ENCODE measurements around the gene C1QL3. TPM values are rescaled to one million over a fixed set of nuclear protein-coding genes. Genes with fewer than 3 reads are reported as not detected.
A peak's percentile ranks its signal among the peaks of the same experiment; 100 is the strongest.

The C1QL3 gene
- total RNA-seq, 1 donor from 2014 or later, result not detected

DNA sequence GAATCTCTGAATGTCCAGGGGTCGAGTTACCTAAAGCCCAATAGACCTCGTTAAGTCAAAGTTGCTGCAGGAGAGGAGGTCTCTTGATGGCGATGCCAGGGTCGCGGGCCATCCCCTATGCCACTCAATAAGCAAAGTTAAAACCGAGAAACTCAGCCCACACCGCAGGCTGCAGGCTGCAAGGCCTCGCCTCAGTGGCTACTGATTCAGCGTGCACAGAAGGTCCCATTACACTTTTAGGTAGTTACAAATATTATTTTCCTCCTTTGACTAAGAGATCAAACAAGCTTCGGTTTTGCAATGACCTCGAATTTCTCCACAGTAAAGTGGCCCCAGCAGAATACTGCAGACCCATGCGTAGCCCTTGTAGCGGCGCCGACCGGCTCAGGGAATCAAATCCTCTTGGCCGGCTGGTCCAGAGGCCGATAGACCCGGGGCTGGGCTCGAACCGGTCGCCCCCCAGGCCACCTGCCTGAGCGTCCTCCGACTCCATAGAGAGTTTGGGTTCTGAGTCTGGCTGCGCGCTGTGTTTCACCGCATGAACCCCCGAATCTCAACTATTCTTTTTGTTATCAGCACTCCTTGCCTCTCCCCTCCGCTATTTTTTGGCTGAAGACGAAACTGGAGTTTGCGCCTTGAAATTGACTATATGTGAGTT lies 2.3 kb downstream of the C1QL3 start:
- Mint-ChIP-seq H3K27ac (ENCODE audit: unreplicated experiment) (no peak overlapping the region), H3K9me3 (no peaks in the 10 kb centered on the region), H3K4me3 (peak overlapping the region; percentile 83), H3K27me3 (ENCODE audit: low read depth) (peaks cover 88% of the 10 kb centered on the region), H3K36me3 (ENCODE audit: low read depth) (no peaks in the 10 kb centered on the region), H3K4me1 (peaks cover 24% of the 10 kb centered on the region)
- TF ChIP-seq, protein P1, sequence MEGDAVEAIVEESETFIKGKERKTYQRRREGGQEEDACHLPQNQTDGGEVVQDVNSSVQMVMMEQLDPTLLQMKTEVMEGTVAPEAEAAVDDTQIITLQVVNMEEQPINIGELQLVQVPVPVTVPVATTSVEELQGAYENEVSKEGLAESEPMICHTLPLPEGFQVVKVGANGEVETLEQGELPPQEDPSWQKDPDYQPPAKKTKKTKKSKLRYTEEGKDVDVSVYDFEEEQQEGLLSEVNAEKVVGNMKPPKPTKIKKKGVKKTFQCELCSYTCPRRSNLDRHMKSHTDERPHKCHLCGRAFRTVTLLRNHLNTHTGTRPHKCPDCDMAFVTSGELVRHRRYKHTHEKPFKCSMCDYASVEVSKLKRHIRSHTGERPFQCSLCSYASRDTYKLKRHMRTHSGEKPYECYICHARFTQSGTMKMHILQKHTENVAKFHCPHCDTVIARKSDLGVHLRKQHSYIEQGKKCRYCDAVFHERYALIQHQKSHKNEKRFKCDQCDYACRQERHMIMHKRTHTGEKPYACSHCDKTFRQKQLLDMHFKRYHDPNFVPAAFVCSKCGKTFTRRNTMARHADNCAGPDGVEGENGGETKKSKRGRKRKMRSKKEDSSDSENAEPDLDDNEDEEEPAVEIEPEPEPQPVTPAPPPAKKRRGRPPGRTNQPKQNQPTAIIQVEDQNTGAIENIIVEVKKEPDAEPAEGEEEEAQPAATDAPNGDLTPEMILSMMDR (conservative IDR thresholded peaks at IDR 0.05), result no peak
- no peak for DNase-seq (ENCODE audit: low read depth, low spot score)

DNA sequence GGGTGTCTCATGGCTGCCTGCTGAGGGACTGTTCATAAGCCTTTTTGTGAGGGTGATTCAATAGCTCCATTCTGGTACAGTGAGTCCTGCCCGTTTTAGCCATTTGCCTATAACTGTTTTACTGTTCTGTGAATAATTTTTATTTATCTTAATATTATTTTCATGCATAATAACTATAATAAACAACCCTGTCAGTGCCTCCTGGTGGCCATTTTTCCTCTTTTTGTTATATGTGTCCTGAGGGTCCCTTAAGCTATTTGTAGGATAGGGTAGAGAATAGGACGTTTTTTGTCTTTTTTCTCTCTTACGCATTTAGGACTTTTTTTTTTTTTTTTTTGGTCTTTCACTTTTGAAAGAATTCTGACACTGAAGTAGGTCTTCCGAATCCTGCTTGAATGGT lies 2.9 kb downstream of the C1QL3 start:
- Mint-ChIP-seq H3K4me3 (peak overlapping the region; percentile 83), H3K9me3 (no peaks in the 10 kb centered on the region), H3K36me3 (ENCODE audit: low read depth) (no peaks in the 10 kb centered on the region), H3K4me1 (peaks cover 24% of the 10 kb centered on the region), H3K27me3 (ENCODE audit: low read depth) (peaks cover 84% of the 10 kb centered on the region), H3K27ac (ENCODE audit: unreplicated experiment) (no peak overlapping the region)
- TF ChIP-seq, protein P1 (conservative IDR thresholded peaks at IDR 0.05), result peak; percentile 56
- DNase-seq (ENCODE audit: low read depth, low spot score), result no peak

DNA sequence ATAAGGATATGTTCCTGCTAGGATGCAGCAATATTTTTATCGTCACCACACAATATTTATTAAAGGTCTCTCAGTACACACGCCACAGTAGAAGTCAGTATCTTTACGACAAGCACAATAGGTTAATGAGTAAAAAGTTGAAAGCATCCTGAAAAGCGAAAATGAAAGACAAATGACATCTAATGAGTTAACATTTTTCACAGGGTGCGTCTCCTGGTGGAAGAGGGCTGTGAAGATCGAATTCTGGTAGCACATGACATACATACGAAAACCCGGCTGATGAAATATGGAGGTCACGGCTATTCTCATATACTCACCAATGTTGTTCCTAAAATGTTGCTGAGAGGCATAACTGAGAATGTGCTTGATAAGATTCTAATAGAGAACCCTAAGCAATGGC lies 10.8 kb downstream of the C1QL3 start:
- TF ChIP-seq, protein P1 (conservative IDR thresholded peaks at IDR 0.05), result no peak
- peaks cover 5% of the 10 kb centered on the region for H3K4me1 Mint-ChIP-seq
- no peaks in the 10 kb centered on the region for H3K36me3 Mint-ChIP-seq (ENCODE audit: low read depth)
- no peaks in the 10 kb centered on the region for H3K9me3 Mint-ChIP-seq
- H3K27ac Mint-ChIP-seq (ENCODE audit: unreplicated experiment), result no peak overlapping the region
- peaks cover 9% of the 10 kb centered on the region for H3K27me3 Mint-ChIP-seq (ENCODE audit: low read depth)
- no peak for DNase-seq (ENCODE audit: low read depth, low spot score)
- no peak overlapping the region for H3K4me3 Mint-ChIP-seq

- Mint-ChIP-seq H3K4me1 (peaks cover 5% of the 10 kb centered on the region), H3K4me3 (no peak overlapping the region), H3K9me3 (no peaks in the 10 kb centered on the region), H3K27ac (ENCODE audit: unreplicated experiment) (no peak overlapping the region), H3K36me3 (ENCODE audit: low read depth) (no peaks in the 10 kb centered on the region), H3K27me3 (ENCODE audit: low read depth) (peaks cover 7% of the 10 kb centered on the region)
- TF ChIP-seq, protein P1 (conservative IDR thresholded peaks at IDR 0.05), result no peak
- no peak for DNase-seq (ENCODE audit: low read depth, low spot score)
Observed at GRCh38 chr10:16509996-16510395, 11.7 kb downstream of the C1QL3 start.

- TF ChIP-seq, protein P1 (conservative IDR thresholded peaks at IDR 0.05), result no peak
- no peaks in the 10 kb centered on the region for H3K36me3 Mint-ChIP-seq (ENCODE audit: low read depth)
- H3K4me3 Mint-ChIP-seq, result no peak overlapping the region
- H3K27ac Mint-ChIP-seq (ENCODE audit: unreplicated experiment), result no peak overlapping the region
- H3K4me1 Mint-ChIP-seq, result peaks cover 4% of the 10 kb centered on the region
- H3K9me3 Mint-ChIP-seq, result no peaks in the 10 kb centered on the region
- DNase-seq (ENCODE audit: low read depth, low spot score), result no peak
- H3K27me3 Mint-ChIP-seq (ENCODE audit: low read depth), result no peaks in the 10 kb centered on the region
Observed at GRCh38 chr10:16505161-16505560, 16.5 kb downstream of the C1QL3 start.
